CD14-positive monocyte (primary cell): ENCODE data around the gene PLXND1. TPM values are rescaled to one million over a fixed set of nuclear protein-coding genes. Genes with fewer than 3 reads are reported as not detected.

Experiments
- DNase-seq, 3 donors: peaks; one replicate each; pipeline ENCODE4 v3.0.0-alpha.2; 2011 to 2022
- H2AFZ ChIP-seq: 2 replicates; pipeline ENCODE4 v1.6.0; 2012; ENCODE audit warnings: mild to moderate bottlenecking, low read depth, low read length, inconsistent platforms; ENCODE audit not compliant: insufficient read depth, poor library complexity, severe bottlenecking
- H3K27ac ChIP-seq, 2 donors: 1 replicate in 1 of 2; 2 replicates in 1 of 2; pipeline ENCODE4 v1.5.1; 2012 to 2013; ENCODE audit warnings: low read length in 2 of 2, control low read depth in 1 of 2, inconsistent platforms in 1 of 2, low read depth in 1 of 2, mild to moderate bottlenecking in 1 of 2
- H3K27me3 ChIP-seq, 2 donors: one replicate each; pipeline versions ENCODE4 v1.6.0 to v1.6.1; 2011 to 2013; ENCODE audit warnings: low read length in 2 of 2; ENCODE audit not compliant: control insufficient read depth in 2 of 2, insufficient read depth in 2 of 2
- H3K36me3 ChIP-seq, 2 donors: replicated peaks in 1 of 2; 1 replicate in 1 of 2; 2 replicates in 1 of 2; pipeline versions ENCODE4 v1.5.1 to v1.6.1; 2012 to 2013; ENCODE audit warnings: low read length in 2 of 2, control low read depth in 1 of 2, inconsistent platforms in 1 of 2, mild to moderate bottlenecking in 1 of 2; ENCODE audit not compliant: insufficient read depth in 2 of 2, control insufficient read depth in 1 of 2
- H3K4me1 ChIP-seq, 2 donors: 1 replicate in 1 of 2; 2 replicates in 1 of 2; pipeline versions ENCODE4 v1.5.1 to v1.6.1; 2012 to 2013; ENCODE audit warnings: low read length in 2 of 2, control low read depth in 1 of 2, inconsistent platforms in 1 of 2, mild to moderate bottlenecking in 1 of 2, moderate library complexity in 1 of 2; ENCODE audit not compliant: insufficient read depth in 2 of 2, control insufficient read depth in 1 of 2
- H3K4me2 ChIP-seq: replicated peaks from 2 replicates; pipeline ENCODE3; 2012; ENCODE audit warnings: low read length, moderate library complexity, mild to moderate bottlenecking; ENCODE audit not compliant: poor library complexity, severe bottlenecking; ENCODE audit errors: extremely low read depth
- H3K4me3 ChIP-seq, 3 experiments: fragments of 200-600 bp in 1 of 3; sonication (generic) in 1 of 3; replicated peaks in 1 of 3; 1 replicate in 2 of 3; 2 replicates in 1 of 3; pipeline ENCODE4 v1.5.1; 2011 to 2013; ENCODE audit warnings: low read length in 3 of 3, mild to moderate bottlenecking in 3 of 3, control low read depth in 2 of 3, low read depth in 2 of 3, inconsistent platforms in 1 of 3, moderate library complexity in 1 of 3
- H3K79me2 ChIP-seq: 2 replicates; pipeline ENCODE4 v1.6.0; 2012; ENCODE audit warnings: mild to moderate bottlenecking, control low read depth, inconsistent platforms, low read length, moderate library complexity; ENCODE audit not compliant: insufficient read depth
- H3K9ac ChIP-seq: 2 replicates; pipeline ENCODE4 v1.6.0; 2017; ENCODE audit warnings: low read length, mild to moderate bottlenecking; ENCODE audit not compliant: insufficient read depth, poor library complexity, severe bottlenecking
- H3K9me3 ChIP-seq, 2 donors: replicated peaks in 1 of 2; 1 replicate in 1 of 2; 2 replicates in 1 of 2; pipeline versions ENCODE4 v1.5.1 to v1.6.1; 2012 to 2013; ENCODE audit warnings: low read length in 2 of 2, control low read depth in 1 of 2; ENCODE audit not compliant: control insufficient read depth in 1 of 2, insufficient read depth in 1 of 2
- H4K20me1 ChIP-seq: 2 replicates; pipeline ENCODE4 v1.6.0; 2012; ENCODE audit warnings: mild to moderate bottlenecking, low read length, control low read depth, moderate library complexity; ENCODE audit not compliant: insufficient read depth
- H3K27ac Mint-ChIP-seq, 7 donors: one replicate each; pipeline ENCODE4 v1.8.0; 2020; ENCODE audit warnings: mild to moderate bottlenecking in 7 of 7, mixed read lengths in 7 of 7, moderate library complexity in 6 of 7, inconsistent platforms in 2 of 7
- H3K27me3 Mint-ChIP-seq, 3 donors: one replicate each; pipeline ENCODE4 v1.8.0; 2021 to 2022; ENCODE audit warnings: low read depth in 3 of 3, mild to moderate bottlenecking in 3 of 3, mixed read lengths in 3 of 3, moderate library complexity in 3 of 3, inconsistent platforms in 1 of 3
- H3K36me3 Mint-ChIP-seq, 2 donors: one replicate each; pipeline ENCODE4 v1.8.0; 2020; ENCODE audit warnings: mixed read lengths in 2 of 2, inconsistent platforms in 1 of 2, mild to moderate bottlenecking in 1 of 2
- H3K4me1 Mint-ChIP-seq: one replicate; pipeline ENCODE4 v1.8.0; 2020; ENCODE audit warnings: mild to moderate bottlenecking, mixed read lengths
- H3K4me3 Mint-ChIP-seq, 2 donors: one replicate each; pipeline ENCODE4 v1.8.0; 2020; ENCODE audit warnings: mild to moderate bottlenecking in 2 of 2, mixed read lengths in 2 of 2, moderate library complexity in 1 of 2
- H3K9me3 Mint-ChIP-seq, 7 donors: one replicate each; pipeline ENCODE4 v1.8.0; 2020 to 2022; ENCODE audit warnings: mixed read lengths in 7 of 7, mild to moderate bottlenecking in 6 of 7, moderate library complexity in 6 of 7, inconsistent platforms in 2 of 7
- CTCF ChIP-seq: fragments of 200-600 bp; IDR thresholded peaks from one replicate; pipeline ENCODE4 v1.8.0; 2022; ENCODE audit warnings: antibody characterized with exemption, mild to moderate bottlenecking
- WGBS: methylation state at CpG from one replicate; pipeline ENCODE4 v1.1.5; 2013; ENCODE audit warnings: missing lambda C conversion rate; ENCODE audit not compliant: insufficient coverage; 5-methylcytosine and 5-hydroxymethylcytosine counted together
- intact Hi-C, 2 donors: fragments of 100-400 bp; cut with micrococcal nuclease; formaldehyde crosslinking; loops; one replicate each; pipeline versions ENCODE4 v1.15.0 to v1.15.1; 2023
- polyA plus RNA-seq, 3 donors: library from polyadenylated mRNA; depleted of rRNA in 1 of 3; unstranded in 2 of 3; stranded (reverse) in 1 of 3; fragments of 300-500 nt in 2 of 3; fragments of >200 nt in 1 of 3; fragmentation: Illumina TruSeq in 2 of 3; gene quantifications; 1 replicate in 2 of 3; 2 replicates in 1 of 3; pipeline ENCODE4 v1.2.3, GENCODE V29; 2012 to 2021

PLXND1 gene
- polyA plus RNA-seq, 3 donors, result 7.1 to 170 (median 9.9) TPM

- Histone ChIP-seq H3K9me3 (no peaks in the 10 kb centered on the region), H3K79me2 (no peaks in the 10 kb centered on the region), H3K9ac (no peak overlapping the region), H3K27me3 (no peaks in the 10 kb centered on the region), H3K27ac (no peak overlapping the region), H3K4me1 (peaks cover 8 to 12% of the 10 kb centered on the region in 2 donors), H3K36me3 (peaks cover 5 to 17% of the 10 kb centered on the region in 2 donors), H3K4me3 (no peak overlapping the region), H4K20me1 (no peaks in the 10 kb centered on the region), H3K4me2 (no peak overlapping the region), H2AFZ (no peak overlapping the region)
- Mint-ChIP-seq H3K9me3 (no peaks in the 10 kb centered on the region), H3K27me3 (peaks cover 0 to 4% (median 2%) of the 10 kb centered on the region in 3 donors), H3K27ac (no peak overlapping the region), H3K4me3 (no peak overlapping the region), H3K4me1 (peaks cover 11% of the 10 kb centered on the region), H3K36me3 (peaks cover 21 to 28% of the 10 kb centered on the region in 2 donors)
- WGBS, result no CpG with 5 or more reads among the region's 3 CpGs
- no peak for DNase-seq
- intact Hi-C loops, result loop anchor here in 1 of 2 donors (10.0 kb wide), 1 partner anchor 356 kb away; no protein-coding TSS in a partner anchor
- TF ChIP-seq CTCF, result no peak
Measured at GRCh38 chr3:129648391-129648790, 41.9 kb upstream of the PLXND1 start.

GRCh38 chr3:129645286-129645685 lies 38.8 kb upstream of the PLXND1 start:
- intact Hi-C loops, result loop anchor here in 1 of 2 donors (10.0 kb wide), 1 partner anchor 360 kb away; no protein-coding TSS in a partner anchor
- H3K4me2 ChIP-seq, result no peak overlapping the region
- H3K9me3 ChIP-seq, result no peaks in the 10 kb centered on the region
- no peak for TF ChIP-seq CTCF
- H3K9ac ChIP-seq, result no peak overlapping the region
- no peaks in the 10 kb centered on the region for H3K27me3 ChIP-seq
- no peaks in the 10 kb centered on the region for H3K79me2 ChIP-seq
- peak overlapping the region in 1 of 2 donors; percentile 38 for H3K27ac ChIP-seq
- H2AFZ ChIP-seq, result no peak overlapping the region
- H3K36me3 ChIP-seq, result no peaks in the 10 kb centered on the region
- H3K4me1 ChIP-seq, result peaks cover 8 to 12% of the 10 kb centered on the region in 2 donors
- no peaks in the 10 kb centered on the region for H3K9me3 Mint-ChIP-seq
- peaks cover 0 to 8% of the 10 kb centered on the region in 2 donors for H3K36me3 Mint-ChIP-seq
- no peak overlapping the region for H3K4me3 ChIP-seq
- peak overlapping the region in 4 of 7 donors; percentile 13 to 73 (median 46) for H3K27ac Mint-ChIP-seq
- DNase-seq, result peak; percentile 19 to 32 (median 24)
- no peak overlapping the region for H3K4me3 Mint-ChIP-seq
- WGBS, result 25% methylated on average over 3 of the region's 5 CpGs
- peaks cover 0 to 5% (median 2%) of the 10 kb centered on the region in 3 donors for H3K27me3 Mint-ChIP-seq
- H3K4me1 Mint-ChIP-seq, result peaks cover 10% of the 10 kb centered on the region
- no peaks in the 10 kb centered on the region for H4K20me1 ChIP-seq
